Activated naive CD4-positive, alpha-beta T cell treated with anti-CD3 and anti-CD28 coated beads for 36 hours (primary cell): ENCODE measurements around the gene LGI2. TPM values are rescaled to one million over a fixed set of nuclear protein-coding genes. Genes with fewer than 3 reads are reported as not detected.

ENCODE experiments used
- total RNA-seq, 2 experiments: library from RNA; stranded (reverse); gene quantifications; one replicate each; pipeline ENCODE4 v1.2.3, GENCODE V29; 2021

Gene LGI2
- total RNA-seq, 2 experiments from 2014 or later = not detected

Other genes starting within 250 kb of the LGI2 start
- gene SOD3, start 235.4 kb downstream of the LGI2 start, total RNA-seq = not detected
- gene CCDC149, start 117.9 kb downstream of the LGI2 start, total RNA-seq = not detected
- 10 to 100 TPM; 14.7 to 17.9 TPM for gene SEPSECS, start 129.5 kb upstream of the LGI2 start, total RNA-seq
- 10 to 100 TPM; 38.0 to 40.1 TPM for gene PI4K2B, start 203.1 kb upstream of the LGI2 start, total RNA-seq